ENCODE measurements around the gene HYOU1. TPM values are rescaled to one million over a fixed set of nuclear protein-coding genes. Genes with fewer than 3 reads are reported as not detected.
A peak's percentile ranks its signal among the peaks of the same experiment; 100 is the strongest.
"Not testable (repeated sequence)": the region's sequence is repeated elsewhere in the genome, so short reads cannot be mapped to it uniquely, and the experiment has no call there.

The HYOU1 gene
- total RNA-seq, 2 experiments from 2014 or later, result 76.5 to 81.4 TPM

DNA sequence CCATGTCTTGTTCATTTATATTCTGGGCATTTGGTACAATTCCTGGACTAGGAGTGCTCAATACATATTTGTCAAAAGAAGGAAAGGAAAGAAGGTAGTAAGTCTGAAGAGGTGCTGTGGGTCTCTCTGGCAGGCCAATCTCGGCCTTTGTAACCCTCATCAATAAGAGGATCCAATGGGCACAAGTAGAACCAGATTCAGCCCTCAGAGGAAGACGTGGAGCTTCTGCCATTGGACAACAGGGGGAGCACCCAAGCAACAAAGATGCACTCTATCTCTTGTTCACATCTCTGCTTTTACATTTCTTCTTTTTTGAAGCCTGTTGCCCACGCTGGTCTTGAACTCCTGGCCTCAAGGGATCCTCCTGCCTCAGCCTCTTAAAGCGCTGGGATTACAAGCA, 8.4 kb upstream of the HYOU1 start:
- H3K4me3 ChIP-seq (ENCODE audit: low read length), result no peak overlapping the region
- intact Hi-C loops (cut with DNase I, micrococcal nuclease), result loop anchor here (1.0 to 5.0 kb wide), 4 partner anchors 37 to 132 kb away; partner anchors contain the start of genes DPAGT1 (in 1 of the 2) and HINFP (in 1 of the 2)
- peaks cover 39% of the 10 kb centered on the region for H3K4me1 Mint-ChIP-seq (ENCODE audit: low read depth)
- POLR2A ChIA-PET, result interaction anchor here (0.5 to 1.5 kb wide), 4 partner anchors 10 to 48 kb away, joined by 3 to 7 read pairs (median 4); partner anchors contain the start of genes RPS25 and SLC37A4
- H3K9me3 Mint-ChIP-seq, result no peaks in the 10 kb centered on the region
- TF ChIP-seq, protein P1, sequence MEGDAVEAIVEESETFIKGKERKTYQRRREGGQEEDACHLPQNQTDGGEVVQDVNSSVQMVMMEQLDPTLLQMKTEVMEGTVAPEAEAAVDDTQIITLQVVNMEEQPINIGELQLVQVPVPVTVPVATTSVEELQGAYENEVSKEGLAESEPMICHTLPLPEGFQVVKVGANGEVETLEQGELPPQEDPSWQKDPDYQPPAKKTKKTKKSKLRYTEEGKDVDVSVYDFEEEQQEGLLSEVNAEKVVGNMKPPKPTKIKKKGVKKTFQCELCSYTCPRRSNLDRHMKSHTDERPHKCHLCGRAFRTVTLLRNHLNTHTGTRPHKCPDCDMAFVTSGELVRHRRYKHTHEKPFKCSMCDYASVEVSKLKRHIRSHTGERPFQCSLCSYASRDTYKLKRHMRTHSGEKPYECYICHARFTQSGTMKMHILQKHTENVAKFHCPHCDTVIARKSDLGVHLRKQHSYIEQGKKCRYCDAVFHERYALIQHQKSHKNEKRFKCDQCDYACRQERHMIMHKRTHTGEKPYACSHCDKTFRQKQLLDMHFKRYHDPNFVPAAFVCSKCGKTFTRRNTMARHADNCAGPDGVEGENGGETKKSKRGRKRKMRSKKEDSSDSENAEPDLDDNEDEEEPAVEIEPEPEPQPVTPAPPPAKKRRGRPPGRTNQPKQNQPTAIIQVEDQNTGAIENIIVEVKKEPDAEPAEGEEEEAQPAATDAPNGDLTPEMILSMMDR (IDR thresholded peaks at IDR 0.05), result peak; percentile 56
- peaks cover 27% of the 10 kb centered on the region for H3K36me3 Mint-ChIP-seq (ENCODE audit: low read depth)
- H3K4me1 ChIP-seq (ENCODE audit: insufficient read depth, low read length), result peaks cover 39% of the 10 kb centered on the region
- H3K9me3 ChIP-seq (ENCODE audit: control insufficient read depth in 1 of 2, insufficient read depth in 1 of 2, low read length in 2 of 2), result no peaks in the 10 kb centered on the region
- no peaks in the 10 kb centered on the region for H3K27me3 ChIP-seq (ENCODE audit: control insufficient read depth in 1 of 2, insufficient read depth in 2 of 2, low read length in 2 of 2)
- H3K27ac Mint-ChIP-seq, result peak overlapping the region; percentile 90
- H3K27ac ChIP-seq (ENCODE audit: low read depth in 1 of 2, low read length in 2 of 2), result no peak overlapping the region
- H3K36me3 ChIP-seq (ENCODE audit: insufficient read depth, low read length), result peaks cover 11% of the 10 kb centered on the region
- CTCF ChIA-PET, result interaction anchor here (0.7 to 1.2 kb wide), 8 partner anchors 9 to 47 kb away, joined by 3 read pairs; partner anchors contain the start of genes DPAGT1, HMBS, RPS25 and TRAPPC4
- peak overlapping the region; percentile 22 for H3K4me3 Mint-ChIP-seq
- H3K27me3 Mint-ChIP-seq, result no peaks in the 10 kb centered on the region
- ATAC-seq (ENCODE audit: poor library complexity), result no peak
- DNase-seq, result peak in 13 of 14 experiments; percentile 7 to 78 (median 40)

DNA sequence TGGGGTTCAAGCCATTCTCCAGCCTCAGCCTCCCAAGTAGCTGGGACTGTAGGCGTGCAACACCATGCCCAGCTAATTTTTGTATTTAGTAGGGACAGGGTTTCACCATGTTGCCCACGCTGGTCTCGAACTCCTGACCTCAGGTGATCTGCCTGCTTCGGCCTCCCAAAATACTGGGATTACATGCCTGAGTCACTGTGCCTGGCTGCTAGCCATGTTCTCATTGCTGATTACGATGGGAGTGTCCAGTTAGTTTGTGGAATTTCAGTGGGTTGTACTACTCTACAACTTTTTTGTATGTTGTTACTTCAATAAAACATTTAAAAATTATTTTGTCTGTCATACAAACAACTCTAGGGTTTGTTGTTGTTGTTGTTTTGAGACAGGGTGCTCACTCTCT, 5.8 kb upstream of the HYOU1 start:
- TF ChIP-seq, protein P1 (IDR thresholded peaks at IDR 0.05), result no peak
- POLR2A ChIA-PET, result interaction anchor here (0.7 to 2.1 kb wide), 3 partner anchors 20 to 53 kb away, joined by 3 to 4 read pairs (median 3); no protein-coding TSS in a partner anchor
- Mint-ChIP-seq H3K9me3 (no peaks in the 10 kb centered on the region), H3K27me3 (no peaks in the 10 kb centered on the region), H3K4me1 (ENCODE audit: low read depth) (peaks cover 32% of the 10 kb centered on the region), H3K4me3 (no peak overlapping the region), H3K36me3 (ENCODE audit: low read depth) (peaks cover 11% of the 10 kb centered on the region), H3K27ac (no peak overlapping the region)
- Histone ChIP-seq H3K4me1 (ENCODE audit: insufficient read depth, low read length) (peaks cover 27% of the 10 kb centered on the region), H3K9me3 (ENCODE audit: control insufficient read depth in 1 of 2, insufficient read depth in 1 of 2, low read length in 2 of 2) (no peaks in the 10 kb centered on the region), H3K27ac (ENCODE audit: low read depth in 1 of 2, low read length in 2 of 2) (no peak overlapping the region), H3K36me3 (ENCODE audit: insufficient read depth, low read length) (peaks cover 2% of the 10 kb centered on the region), H3K4me3 (ENCODE audit: low read length) (no peak overlapping the region), H3K27me3 (ENCODE audit: control insufficient read depth in 1 of 2, insufficient read depth in 2 of 2, low read length in 2 of 2) (no peaks in the 10 kb centered on the region)
- no peak for DNase-seq
- no peak for ATAC-seq (ENCODE audit: poor library complexity)
- CTCF ChIA-PET, result no interaction called here
- intact Hi-C loops (cut with DNase I, micrococcal nuclease), result no loop called here

- POLR2A ChIA-PET, result interaction anchor here (2.1 kb wide), 1 partner anchor 33 kb away, joined by 4 read pairs; no protein-coding TSS in a partner anchor
- Histone ChIP-seq H3K27me3 (ENCODE audit: control insufficient read depth in 1 of 2, insufficient read depth in 2 of 2, low read length in 2 of 2) (no peaks in the 10 kb centered on the region), H3K27ac (ENCODE audit: low read depth in 1 of 2, low read length in 2 of 2) (no peak overlapping the region), H3K9me3 (ENCODE audit: control insufficient read depth in 1 of 2, insufficient read depth in 1 of 2, low read length in 2 of 2) (no peaks in the 10 kb centered on the region), H3K4me3 (ENCODE audit: low read length) (no peak overlapping the region), H3K4me1 (ENCODE audit: insufficient read depth, low read length) (peaks cover 25% of the 10 kb centered on the region), H3K36me3 (ENCODE audit: insufficient read depth, low read length) (peaks cover 2% of the 10 kb centered on the region)
- Mint-ChIP-seq H3K9me3 (no peaks in the 10 kb centered on the region), H3K4me1 (ENCODE audit: low read depth) (peaks cover 33% of the 10 kb centered on the region), H3K4me3 (no peak overlapping the region), H3K27me3 (no peaks in the 10 kb centered on the region), H3K36me3 (ENCODE audit: low read depth) (peaks cover 20% of the 10 kb centered on the region), H3K27ac (no peak overlapping the region)
- CTCF ChIA-PET, result interaction anchor here (0.7 kb wide), 1 partner anchor 136 kb away, joined by 3 read pairs; no protein-coding TSS in a partner anchor
- ATAC-seq (ENCODE audit: poor library complexity) (no peak), DNase-seq (no peak)
- TF ChIP-seq, protein P1 (IDR thresholded peaks at IDR 0.05), result no peak
- intact Hi-C loops (cut with DNase I, micrococcal nuclease), result no loop called here
Measured at GRCh38 chr11:119061256-119061655, 4.3 kb upstream of the HYOU1 start.

DNA sequence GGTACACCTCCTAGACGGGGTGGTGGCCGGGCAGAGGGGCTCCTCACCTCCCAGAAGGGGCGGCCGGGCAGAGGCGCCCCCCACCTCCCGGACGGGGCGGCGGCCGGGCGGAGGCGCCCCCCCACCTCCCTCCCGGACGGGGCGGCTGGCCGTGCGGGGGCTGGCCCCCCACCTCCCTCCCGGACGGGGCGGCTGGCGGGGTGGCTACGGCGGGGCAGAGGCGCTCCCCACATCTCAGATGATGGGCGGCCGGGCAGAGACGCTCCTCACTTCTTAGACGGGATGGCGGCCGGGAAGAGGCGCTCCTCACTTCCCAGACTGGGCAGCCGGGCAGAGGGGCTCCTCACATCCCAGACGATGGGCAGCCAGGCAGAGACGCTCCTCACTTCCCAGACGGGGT, 2.1 kb upstream of the HYOU1 start:
- not testable (repeated sequence) for H3K27ac Mint-ChIP-seq
- CTCF ChIA-PET, result interaction anchor here (2.0 kb wide), 1 partner anchor 11 kb away, joined by 6 read pairs; no protein-coding TSS in a partner anchor
- peaks cover 28% of the 10 kb centered on the region for H3K4me1 Mint-ChIP-seq (ENCODE audit: low read depth)

More for the DNA sequence above, 2.1 kb upstream of the HYOU1 start:
- ATAC-seq (ENCODE audit: poor library complexity); H3K4me3 ChIP-seq (ENCODE audit: low read length); DNase-seq; H3K9me3 ChIP-seq (ENCODE audit: control insufficient read depth in 1 of 2, insufficient read depth in 1 of 2, low read length in 2 of 2); H3K27me3 ChIP-seq (ENCODE audit: control insufficient read depth in 1 of 2, insufficient read depth in 2 of 2, low read length in 2 of 2); intact Hi-C loops (cut with DNase I, micrococcal nuclease); H3K27ac ChIP-seq (ENCODE audit: low read depth in 1 of 2, low read length in 2 of 2); H3K27me3 Mint-ChIP-seq; H3K9me3 Mint-ChIP-seq; H3K4me3 Mint-ChIP-seq: not testable (repeated sequence)
- POLR2A ChIA-PET, result interaction anchor here (1.8 kb wide), 1 partner anchor 29 kb away, joined by 7 read pairs; the partner anchor contains the start of gene SLC37A4
- Histone ChIP-seq H3K4me1 (ENCODE audit: insufficient read depth, low read length) (peaks cover 30% of the 10 kb centered on the region), H3K36me3 (ENCODE audit: insufficient read depth, low read length) (peaks cover 18% of the 10 kb centered on the region)
- H3K36me3 Mint-ChIP-seq (ENCODE audit: low read depth), result peaks cover 37% of the 10 kb centered on the region
